ENCODE measurements around the gene ITPRIPL2. TPM values are rescaled to one million over a fixed set of nuclear protein-coding genes. Genes with fewer than 3 reads are reported as not detected.
A peak's percentile ranks its signal among the peaks of the same experiment; 100 is the strongest.

The ITPRIPL2 gene
- total RNA-seq, 1 donor from 2014 or later, result 14.5 TPM

GRCh38 chr16:19086322-19087199 lies 27.2 kb upstream of the ITPRIPL2 start:
- DNase-seq (ENCODE audit: low read depth), result no peak

GRCh38 chr16:19088341-19088916 lies 25.3 kb upstream of the ITPRIPL2 start:
- no peak overlapping the region for H3K4me3 ChIP-seq (ENCODE audit: low read depth, low read length)
- no peak for DNase-seq (ENCODE audit: low read depth)
- TF ChIP-seq, protein P1, sequence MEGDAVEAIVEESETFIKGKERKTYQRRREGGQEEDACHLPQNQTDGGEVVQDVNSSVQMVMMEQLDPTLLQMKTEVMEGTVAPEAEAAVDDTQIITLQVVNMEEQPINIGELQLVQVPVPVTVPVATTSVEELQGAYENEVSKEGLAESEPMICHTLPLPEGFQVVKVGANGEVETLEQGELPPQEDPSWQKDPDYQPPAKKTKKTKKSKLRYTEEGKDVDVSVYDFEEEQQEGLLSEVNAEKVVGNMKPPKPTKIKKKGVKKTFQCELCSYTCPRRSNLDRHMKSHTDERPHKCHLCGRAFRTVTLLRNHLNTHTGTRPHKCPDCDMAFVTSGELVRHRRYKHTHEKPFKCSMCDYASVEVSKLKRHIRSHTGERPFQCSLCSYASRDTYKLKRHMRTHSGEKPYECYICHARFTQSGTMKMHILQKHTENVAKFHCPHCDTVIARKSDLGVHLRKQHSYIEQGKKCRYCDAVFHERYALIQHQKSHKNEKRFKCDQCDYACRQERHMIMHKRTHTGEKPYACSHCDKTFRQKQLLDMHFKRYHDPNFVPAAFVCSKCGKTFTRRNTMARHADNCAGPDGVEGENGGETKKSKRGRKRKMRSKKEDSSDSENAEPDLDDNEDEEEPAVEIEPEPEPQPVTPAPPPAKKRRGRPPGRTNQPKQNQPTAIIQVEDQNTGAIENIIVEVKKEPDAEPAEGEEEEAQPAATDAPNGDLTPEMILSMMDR (conservative IDR thresholded peaks at IDR 0.05; ENCODE audit: low read depth, low read length), result no peak

More at GRCh38 chr16:19086322-19087199, 27.2 kb upstream of the ITPRIPL2 start:
- peak overlapping the region; percentile 56 for H3K4me3 ChIP-seq (ENCODE audit: low read depth, low read length)
- TF ChIP-seq, protein P1 (conservative IDR thresholded peaks at IDR 0.05; ENCODE audit: low read depth, low read length), result peak; percentile 94

- no peak for DNase-seq (ENCODE audit: low read depth)
- TF ChIP-seq, protein P1 (conservative IDR thresholded peaks at IDR 0.05; ENCODE audit: low read depth, low read length), result no peak
- no peak overlapping the region for H3K4me3 ChIP-seq (ENCODE audit: low read depth, low read length)
Measured at GRCh38 chr16:19089410-19089955, 24.3 kb upstream of the ITPRIPL2 start.

- TF ChIP-seq, protein P1 (conservative IDR thresholded peaks at IDR 0.05; ENCODE audit: low read depth, low read length), result no peak
- H3K4me3 ChIP-seq (ENCODE audit: low read depth, low read length), result no peak overlapping the region
- no peak for DNase-seq (ENCODE audit: low read depth)
Measured at GRCh38 chr16:19090916-19091315, 22.8 kb upstream of the ITPRIPL2 start.

DNA sequence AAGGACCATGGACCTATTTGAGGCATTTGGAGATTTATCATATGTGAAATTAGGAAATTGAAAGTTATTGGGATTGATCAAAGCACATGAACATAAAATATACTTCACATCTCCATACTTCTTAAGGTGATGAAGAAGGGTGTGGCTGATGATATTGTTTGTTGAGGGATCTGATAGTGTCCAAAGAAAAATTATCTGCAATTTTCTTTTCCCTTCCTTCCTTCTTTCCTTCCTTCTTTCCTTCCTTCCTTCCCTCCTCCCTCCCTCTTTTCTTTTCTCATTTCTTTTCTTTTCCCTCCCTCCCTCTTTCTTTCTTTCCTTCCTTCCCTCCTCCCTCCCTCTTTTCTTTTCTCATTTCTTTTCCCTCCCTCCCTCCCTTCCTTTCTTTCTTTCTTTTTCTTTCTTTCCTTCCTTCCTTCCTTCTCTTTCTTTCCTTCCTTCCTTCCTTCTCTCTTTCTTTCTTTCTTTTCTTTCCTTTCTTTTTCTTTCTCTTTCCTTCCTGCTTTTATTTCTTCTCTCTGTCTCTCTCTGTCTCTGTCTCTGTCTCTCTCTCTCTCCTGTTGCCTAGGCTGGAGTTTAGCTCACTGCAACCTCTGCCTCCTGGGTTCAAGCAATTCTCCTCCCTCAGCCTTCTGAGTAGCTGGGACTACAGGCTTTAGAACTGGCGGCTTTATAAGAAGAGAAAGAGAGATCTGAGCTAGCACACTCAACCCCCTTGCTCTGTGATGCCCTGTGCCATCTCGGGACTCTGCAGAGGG lies 20.9 kb upstream of the ITPRIPL2 start:
- TF ChIP-seq, protein P1 (conservative IDR thresholded peaks at IDR 0.05; ENCODE audit: low read depth, low read length), result no peak
- DNase-seq (ENCODE audit: low read depth), result no peak
- no peak overlapping the region for H3K4me3 ChIP-seq (ENCODE audit: low read depth, low read length)

DNA sequence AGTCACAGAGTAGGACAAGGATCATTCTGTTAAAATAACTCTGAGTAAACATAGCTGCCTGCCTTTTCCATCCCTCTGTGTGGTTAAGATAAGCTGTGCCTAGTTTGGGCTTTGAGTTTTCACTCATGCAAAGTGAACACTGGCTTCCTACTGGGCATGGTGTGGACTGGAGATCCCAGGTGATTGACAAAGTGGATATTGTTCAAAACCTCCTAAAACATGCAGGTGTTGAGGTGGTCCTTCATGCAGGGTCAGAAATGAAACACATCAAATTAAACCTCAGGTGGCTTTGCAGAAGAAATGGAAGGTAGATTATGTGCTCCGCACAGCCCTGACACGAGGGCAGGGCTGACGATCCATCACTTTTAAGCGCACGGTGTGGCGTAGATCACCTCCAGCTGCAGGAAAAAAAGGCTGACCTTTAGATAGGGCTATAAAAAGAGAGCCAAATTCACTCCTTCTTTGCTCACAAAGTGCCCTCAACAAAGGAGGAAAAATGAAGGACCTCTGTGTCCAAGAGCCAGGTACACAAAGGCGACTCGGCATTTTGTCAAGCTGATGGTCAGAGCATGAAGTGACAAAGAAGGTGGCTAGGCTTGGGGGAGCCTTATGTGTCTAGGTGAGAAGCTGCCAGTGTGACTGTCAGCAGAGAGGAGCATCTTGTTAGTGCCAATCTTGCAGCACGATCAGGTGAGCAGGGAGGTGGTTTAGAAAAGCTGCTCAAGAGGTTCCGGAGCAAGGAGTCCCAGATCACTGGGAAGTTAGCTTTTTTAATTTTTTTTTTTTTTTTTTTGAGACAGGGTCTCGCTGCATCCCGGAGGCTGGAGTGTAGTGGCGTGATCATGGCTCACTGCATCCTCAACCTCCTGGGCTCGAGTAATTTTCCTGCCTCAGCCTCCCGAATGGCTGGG lies 19.9 kb upstream of the ITPRIPL2 start:
- TF ChIP-seq, protein P1 (conservative IDR thresholded peaks at IDR 0.05; ENCODE audit: low read depth, low read length), result no peak
- DNase-seq (ENCODE audit: low read depth), result no peak
- H3K4me3 ChIP-seq (ENCODE audit: low read depth, low read length), result no peak overlapping the region

Measured in epithelial cell of proximal tubule (primary cell).